ENCODE data around the gene ASRGL1. TPM values are rescaled to one million over a fixed set of nuclear protein-coding genes. Genes with fewer than 3 reads are reported as not detected.
A peak's percentile ranks its signal among the peaks of the same experiment; 100 is the strongest.
"Not testable (repeated sequence)": the region's sequence is repeated elsewhere in the genome, so short reads cannot be mapped to it uniquely, and the experiment has no call there.

The ASRGL1 gene
- total RNA-seq, 2 donors from 2014 or later, result 27.6 to 93.0 TPM

DNA sequence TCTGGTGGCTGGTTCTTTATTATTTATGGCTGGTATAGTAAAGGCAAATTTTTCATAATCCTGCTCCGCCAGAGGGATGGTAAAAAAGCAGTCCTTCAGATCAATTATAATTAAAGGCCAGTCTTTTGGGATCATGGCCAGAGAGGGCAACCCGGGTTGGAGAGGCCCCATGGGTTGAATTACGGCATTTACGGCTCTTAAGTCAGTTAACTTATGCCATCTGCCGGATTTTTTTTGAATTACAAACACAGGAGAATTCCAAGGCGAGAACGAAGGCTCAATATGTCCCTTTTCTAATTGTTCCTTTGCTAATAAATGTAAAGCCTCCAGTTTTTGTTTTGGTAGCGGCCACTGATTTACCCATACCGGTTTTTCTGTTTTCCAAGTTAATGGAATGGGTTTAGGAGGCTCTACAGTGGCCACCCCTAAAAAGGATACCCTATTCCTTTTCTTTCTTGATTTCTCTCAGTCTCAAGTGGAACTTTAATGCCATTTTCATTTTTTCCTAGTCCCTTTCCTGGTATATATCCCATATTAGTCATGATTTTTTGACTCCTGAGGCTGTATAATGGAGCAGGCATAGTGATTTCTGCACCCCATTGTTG is 41.3 kb downstream of the ASRGL1 start:
- H3K4me1 ChIP-seq (replicated peaks); H3K4me3 ChIP-seq; H3K27ac ChIP-seq; H3K36me3 ChIP-seq; H3K9me3 ChIP-seq; intact Hi-C loops (cut with DNase I); H3K27me3 ChIP-seq (replicated peaks; ENCODE audit: insufficient read depth): not testable (repeated sequence)
- TF ChIP-seq, protein P1, sequence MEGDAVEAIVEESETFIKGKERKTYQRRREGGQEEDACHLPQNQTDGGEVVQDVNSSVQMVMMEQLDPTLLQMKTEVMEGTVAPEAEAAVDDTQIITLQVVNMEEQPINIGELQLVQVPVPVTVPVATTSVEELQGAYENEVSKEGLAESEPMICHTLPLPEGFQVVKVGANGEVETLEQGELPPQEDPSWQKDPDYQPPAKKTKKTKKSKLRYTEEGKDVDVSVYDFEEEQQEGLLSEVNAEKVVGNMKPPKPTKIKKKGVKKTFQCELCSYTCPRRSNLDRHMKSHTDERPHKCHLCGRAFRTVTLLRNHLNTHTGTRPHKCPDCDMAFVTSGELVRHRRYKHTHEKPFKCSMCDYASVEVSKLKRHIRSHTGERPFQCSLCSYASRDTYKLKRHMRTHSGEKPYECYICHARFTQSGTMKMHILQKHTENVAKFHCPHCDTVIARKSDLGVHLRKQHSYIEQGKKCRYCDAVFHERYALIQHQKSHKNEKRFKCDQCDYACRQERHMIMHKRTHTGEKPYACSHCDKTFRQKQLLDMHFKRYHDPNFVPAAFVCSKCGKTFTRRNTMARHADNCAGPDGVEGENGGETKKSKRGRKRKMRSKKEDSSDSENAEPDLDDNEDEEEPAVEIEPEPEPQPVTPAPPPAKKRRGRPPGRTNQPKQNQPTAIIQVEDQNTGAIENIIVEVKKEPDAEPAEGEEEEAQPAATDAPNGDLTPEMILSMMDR (IDR thresholded peaks at IDR 0.05), result peak in 3 of 4 experiments; percentile 33 to 51 (median 46)
- 1% methylated on average over 9 of the region's 9 CpGs for WGBS
- peak; percentile 43 for DNase-seq (ENCODE audit: low spot score)

DNA sequence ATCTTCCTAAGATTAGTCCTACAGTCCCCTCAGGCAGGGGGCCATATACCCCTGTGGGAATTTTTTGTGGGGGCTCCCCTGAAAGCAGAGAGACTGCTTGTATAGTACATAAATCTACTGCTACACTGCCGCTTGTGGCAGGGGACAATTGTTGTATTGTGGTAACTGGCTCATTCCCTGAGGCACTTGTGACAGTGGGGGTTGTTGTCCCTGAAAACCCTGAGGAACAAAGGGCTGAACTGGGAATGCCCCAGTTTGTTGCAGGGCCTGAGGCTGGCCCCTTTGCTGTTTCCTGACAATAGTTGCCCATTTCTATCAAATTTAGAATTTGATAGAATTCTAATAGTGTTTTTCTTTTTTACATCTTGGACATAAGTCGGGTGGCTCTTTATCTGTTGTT is 42.3 kb downstream of the ASRGL1 start:
- 24% methylated on average over 2 of the region's 2 CpGs for WGBS
- DNase-seq (ENCODE audit: low spot score); intact Hi-C loops (cut with DNase I): not testable (repeated sequence)

GRCh38 chr11:62380821-62381245 is 43.6 kb downstream of the ASRGL1 start:
- H3K27ac ChIP-seq, result peak overlapping the region; percentile 38 to 76
- DNase-seq (ENCODE audit: low spot score), result peak; percentile 58
- intact Hi-C loops (cut with DNase I), result loop anchor here (5.0 kb wide), 1 partner anchor 316 kb away; no protein-coding TSS in a partner anchor
- not testable (repeated sequence) for H3K27me3 ChIP-seq (replicated peaks; ENCODE audit: insufficient read depth); H3K36me3 ChIP-seq; H3K4me3 ChIP-seq; H3K4me1 ChIP-seq (replicated peaks); H3K9me3 ChIP-seq
- TF ChIP-seq POLR2AphosphoS5 (IDR thresholded peaks at IDR 0.05), result peak; percentile 67
- TF ChIP-seq, protein P1 (IDR thresholded peaks at IDR 0.05), result peak; percentile 68 to 98 (median 86)
- WGBS, result 3% methylated on average over 12 of the region's 12 CpGs

More for the DNA sequence above, 42.3 kb downstream of the ASRGL1 start:
- H3K9me3 ChIP-seq; H3K36me3 ChIP-seq; H3K4me3 ChIP-seq; H3K27me3 ChIP-seq (replicated peaks; ENCODE audit: insufficient read depth); H3K4me1 ChIP-seq (replicated peaks); H3K27ac ChIP-seq: not testable (repeated sequence)

- no peak for TF ChIP-seq POLR2A (IDR thresholded peaks at IDR 0.05)
- TF ChIP-seq POLR2AphosphoS5 (IDR thresholded peaks at IDR 0.05), result no peak
- TF ChIP-seq, protein P1 (IDR thresholded peaks at IDR 0.05), result no peak
- Histone ChIP-seq H3K27ac (no peak overlapping the region), H3K4me1 (replicated peaks) (peaks cover 8% of the 10 kb centered on the region), H3K4me3 (no peak overlapping the region), H3K27me3 (replicated peaks; ENCODE audit: insufficient read depth) (no peaks in the 10 kb centered on the region), H3K9me3 (no peaks in the 10 kb centered on the region), H3K36me3 (no peaks in the 10 kb centered on the region)
- no peak for DNase-seq (ENCODE audit: low spot score)
- intact Hi-C loops (cut with DNase I), result loop anchor here (5.0 kb wide), 1 partner anchor 313 kb away; no protein-coding TSS in a partner anchor
- 49% methylated on average over 6 of the region's 6 CpGs for WGBS
These were observed 46.6 kb downstream of the ASRGL1 start for GRCh38 chr11:62383822-62384221.

DNA sequence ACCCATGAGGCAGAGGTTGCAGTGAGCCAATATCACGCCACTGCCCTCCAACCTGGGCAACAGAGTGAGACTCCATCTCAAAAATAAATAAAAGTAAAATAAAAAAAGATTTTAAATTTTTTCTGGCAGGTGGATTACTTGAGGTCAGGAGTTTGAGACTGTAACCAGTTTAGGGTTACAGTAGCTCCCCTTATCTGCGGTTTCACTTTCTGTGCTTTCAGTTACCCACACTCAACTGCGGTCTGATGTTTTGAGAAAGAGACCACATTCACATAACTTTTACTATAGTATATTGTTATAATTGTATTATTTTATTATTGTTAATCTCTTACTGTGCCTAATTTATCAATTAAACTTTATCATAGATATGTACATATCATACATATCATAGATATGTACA is 48.8 kb downstream of the ASRGL1 start:
- WGBS, result 95% methylated on average over 3 of the region's 3 CpGs
- H3K36me3 ChIP-seq; H3K4me1 ChIP-seq (replicated peaks); DNase-seq (ENCODE audit: low spot score); H3K27me3 ChIP-seq (replicated peaks; ENCODE audit: insufficient read depth); H3K9me3 ChIP-seq; H3K4me3 ChIP-seq; intact Hi-C loops (cut with DNase I); H3K27ac ChIP-seq: not testable (repeated sequence)

GRCh38 chr11:62387381-62387780 is 50.1 kb downstream of the ASRGL1 start:
- intact Hi-C loops (cut with DNase I), result no loop called here
- Histone ChIP-seq H3K27ac (no peak overlapping the region), H3K4me1 (replicated peaks) (peaks cover under 1% of the 10 kb centered on the region), H3K4me3 (no peak overlapping the region), H3K9me3 (no peaks in the 10 kb centered on the region), H3K27me3 (replicated peaks; ENCODE audit: insufficient read depth) (no peaks in the 10 kb centered on the region), H3K36me3 (no peaks in the 10 kb centered on the region)
- no peak for DNase-seq (ENCODE audit: low spot score)
- TF ChIP-seq POLR2A (IDR thresholded peaks at IDR 0.05) (no peak), POLR2AphosphoS5 (IDR thresholded peaks at IDR 0.05) (no peak)
- TF ChIP-seq, protein P1 (IDR thresholded peaks at IDR 0.05), result no peak
- WGBS, result 93% methylated on average over 3 of the region's 3 CpGs
